Fibroblast of lung (primary cell): ENCODE data around the gene TYMS. TPM values are rescaled to one million over a fixed set of nuclear protein-coding genes. Genes with fewer than 3 reads are reported as not detected.

Experiments
- DNase-seq, 2 donors: peaks; one replicate each; pipeline versions ENCODE4 v3.0.0 to v3.0.0-alpha.2; 2010; ENCODE audit warnings: low read depth in 2 of 2
- H2AFZ ChIP-seq: 2 replicates; pipeline ENCODE4 v1.5.1; 2012; ENCODE audit warnings: low read length, control low read depth, inconsistent platforms
- H3K27ac ChIP-seq: 2 replicates; pipeline ENCODE4 v1.5.1; 2011; ENCODE audit warnings: low read length, control low read depth; ENCODE audit not compliant: insufficient read depth
- H3K27me3 ChIP-seq: 2 replicates; pipeline ENCODE4 v1.5.1; 2011; ENCODE audit warnings: mild to moderate bottlenecking, low read length; ENCODE audit not compliant: control insufficient read depth, insufficient read depth
- H3K36me3 ChIP-seq: 2 replicates; pipeline ENCODE4 v1.5.1; 2011; ENCODE audit warnings: low read length; ENCODE audit not compliant: control insufficient read depth, insufficient read depth
- H3K4me1 ChIP-seq: 2 replicates; pipeline ENCODE4 v1.5.1; 2011; ENCODE audit warnings: low read length; ENCODE audit not compliant: control insufficient read depth, insufficient read depth; ENCODE audit errors: extremely low read depth
- H3K4me2 ChIP-seq: 2 replicates; pipeline ENCODE4 v1.5.1; 2011; ENCODE audit warnings: low read length, control low read depth; ENCODE audit not compliant: insufficient read depth; ENCODE audit errors: extremely low read depth
- H3K4me3 ChIP-seq, 4 experiments: fragments of 200-600 bp in 1 of 4; sonication (generic) in 1 of 4; replicated peaks in 1 of 4; 2 replicates each; pipeline ENCODE4 v1.5.1; 2011 to 2016; ENCODE audit warnings: low read length in 4 of 4, low read depth in 3 of 4, mild to moderate bottlenecking in 3 of 4, control low read depth in 2 of 4, inconsistent platforms in 1 of 4, mixed read lengths in 1 of 4; ENCODE audit not compliant: insufficient read depth in 1 of 4; ENCODE audit errors: control extremely low read depth in 1 of 4
- H3K79me2 ChIP-seq: 2 replicates; pipeline ENCODE4 v1.5.1; 2012; ENCODE audit warnings: mild to moderate bottlenecking, low read length, inconsistent platforms; ENCODE audit not compliant: control insufficient read depth, insufficient read depth
- H3K9ac ChIP-seq: 2 replicates; pipeline ENCODE4 v1.5.1; 2011; ENCODE audit warnings: mild to moderate bottlenecking, low read length, control low read depth; ENCODE audit not compliant: insufficient read depth
- H3K9me3 ChIP-seq: 2 replicates; pipeline ENCODE4 v1.5.1; 2012; ENCODE audit warnings: low read depth, low read length; ENCODE audit not compliant: control insufficient read depth, insufficient read depth
- H4K20me1 ChIP-seq: 2 replicates; pipeline ENCODE4 v1.5.1; 2011; ENCODE audit warnings: low read length; ENCODE audit not compliant: control insufficient read depth, insufficient read depth; ENCODE audit errors: extremely low read depth
- EZH2 ChIP-seq: IDR thresholded peaks from 2 replicates; pipeline ENCODE4 v1.5.1; 2012; ENCODE audit warnings: low read length, control low read depth, mild to moderate bottlenecking; ENCODE audit errors: missing control alignments
- polyA plus RNA-seq, 2 donors: library from polyadenylated mRNA; depleted of rRNA in 1 of 2; stranded (reverse) in 1 of 2; unstranded in 1 of 2; fragments of >200 nt; gene quantifications; 2 replicates each; pipeline ENCODE4 v1.2.1, GENCODE V29; 2011 to 2012; ENCODE audit warnings: missing spikeins in 1 of 2
- total RNA-seq: library from RNA; depleted of rRNA; stranded (reverse); fragments of >200 nt; gene quantifications from 2 replicates; pipeline ENCODE4 v1.2.1, GENCODE V29; 2014
- TF ChIP-seq, protein P1 (sequence below), 2 donors: IDR thresholded peaks in 1 of 2; conservative IDR thresholded peaks in 1 of 2; 1 replicate in 1 of 2; 2 replicates in 1 of 2; pipeline ENCODE4 v1.5.1; 2011 to 2012; ENCODE audit warnings: low read length in 2 of 2, control low read depth in 1 of 2, inconsistent platforms in 1 of 2, low read depth in 1 of 2, mild to moderate bottlenecking in 1 of 2

The TYMS gene
- total and polyA plus RNA-seq, 2 donors (not counting 1 experiment from before 2014, with no cell fraction given), result 16.8 to 45.4 TPM

DNA sequence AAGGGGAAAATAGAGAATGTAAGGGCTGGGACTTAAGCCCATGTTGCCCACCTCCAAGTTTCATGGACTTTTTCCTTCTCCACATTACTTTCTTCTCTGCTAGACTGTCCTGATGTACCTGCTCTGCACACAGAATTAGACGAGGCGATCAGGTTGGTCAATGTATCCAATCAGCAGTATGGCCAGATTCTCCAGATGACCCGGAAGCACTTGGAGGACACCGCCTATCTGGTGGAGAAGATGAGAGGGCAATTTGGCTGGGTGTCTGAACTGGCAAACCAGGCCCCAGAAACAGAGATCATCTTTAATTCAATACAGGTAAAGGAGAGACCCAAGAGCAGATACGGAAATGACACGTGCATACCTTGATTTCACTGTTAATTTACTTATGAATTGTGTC, 16.2 kb upstream of the TYMS start:
- Histone ChIP-seq H3K9ac (no peak overlapping the region), H3K27ac (no peak overlapping the region), H3K4me1 (no peaks in the 10 kb centered on the region), H3K27me3 (peaks cover 7% of the 10 kb centered on the region), H3K79me2 (no peaks in the 10 kb centered on the region), H4K20me1 (no peaks in the 10 kb centered on the region), H2AFZ (no peak overlapping the region), H3K4me3 (no peak overlapping the region), H3K4me2 (no peak overlapping the region), H3K9me3 (no peaks in the 10 kb centered on the region), H3K36me3 (no peaks in the 10 kb centered on the region)
- DNase-seq, result no peak
- no peak for TF ChIP-seq EZH2
- TF ChIP-seq, protein P1, sequence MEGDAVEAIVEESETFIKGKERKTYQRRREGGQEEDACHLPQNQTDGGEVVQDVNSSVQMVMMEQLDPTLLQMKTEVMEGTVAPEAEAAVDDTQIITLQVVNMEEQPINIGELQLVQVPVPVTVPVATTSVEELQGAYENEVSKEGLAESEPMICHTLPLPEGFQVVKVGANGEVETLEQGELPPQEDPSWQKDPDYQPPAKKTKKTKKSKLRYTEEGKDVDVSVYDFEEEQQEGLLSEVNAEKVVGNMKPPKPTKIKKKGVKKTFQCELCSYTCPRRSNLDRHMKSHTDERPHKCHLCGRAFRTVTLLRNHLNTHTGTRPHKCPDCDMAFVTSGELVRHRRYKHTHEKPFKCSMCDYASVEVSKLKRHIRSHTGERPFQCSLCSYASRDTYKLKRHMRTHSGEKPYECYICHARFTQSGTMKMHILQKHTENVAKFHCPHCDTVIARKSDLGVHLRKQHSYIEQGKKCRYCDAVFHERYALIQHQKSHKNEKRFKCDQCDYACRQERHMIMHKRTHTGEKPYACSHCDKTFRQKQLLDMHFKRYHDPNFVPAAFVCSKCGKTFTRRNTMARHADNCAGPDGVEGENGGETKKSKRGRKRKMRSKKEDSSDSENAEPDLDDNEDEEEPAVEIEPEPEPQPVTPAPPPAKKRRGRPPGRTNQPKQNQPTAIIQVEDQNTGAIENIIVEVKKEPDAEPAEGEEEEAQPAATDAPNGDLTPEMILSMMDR (conservative IDR thresholded peaks at IDR 0.05 in 1 of 2, IDR thresholded peaks at IDR 0.05 in 1 of 2; ENCODE audit: low read depth in 1 of 2, low read length in 2 of 2), result no peak

DNA sequence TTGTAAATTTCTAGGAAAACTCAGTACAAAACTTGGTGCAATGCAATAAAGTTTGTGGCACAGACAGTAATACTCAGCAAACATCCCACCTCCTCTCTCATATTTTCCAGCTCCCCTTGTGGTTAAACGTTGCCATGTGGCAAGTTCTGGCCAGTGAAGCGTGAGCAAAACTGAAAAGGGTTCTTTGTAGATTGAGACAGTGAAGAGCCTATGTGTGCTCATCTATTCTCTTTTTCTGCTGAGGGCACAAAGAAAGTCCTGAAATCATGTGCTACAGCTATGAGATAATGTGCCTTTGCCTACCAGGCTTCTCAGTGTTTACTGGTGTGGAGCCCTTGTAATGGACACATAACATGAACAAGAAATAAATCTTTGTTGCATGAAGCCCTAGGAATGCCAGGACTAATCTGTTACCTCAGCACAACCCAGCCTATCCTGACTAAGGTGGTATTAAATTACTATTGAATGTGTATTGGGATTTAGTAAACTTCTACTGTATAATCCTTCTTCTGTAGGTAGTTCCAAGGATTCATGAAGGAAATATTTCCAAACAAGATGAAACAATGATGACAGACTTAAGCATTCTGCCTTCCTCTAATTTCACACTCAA, 13.0 kb upstream of the TYMS start:
- Histone ChIP-seq H3K27me3 (peaks cover 7% of the 10 kb centered on the region), H3K36me3 (no peaks in the 10 kb centered on the region), H3K4me2 (no peak overlapping the region), H3K9ac (no peak overlapping the region), H3K4me3 (no peak overlapping the region), H3K9me3 (no peaks in the 10 kb centered on the region), H3K27ac (no peak overlapping the region), H2AFZ (no peak overlapping the region), H4K20me1 (no peaks in the 10 kb centered on the region), H3K79me2 (no peaks in the 10 kb centered on the region), H3K4me1 (no peaks in the 10 kb centered on the region)
- TF ChIP-seq, protein P1 (conservative IDR thresholded peaks at IDR 0.05 in 1 of 2, IDR thresholded peaks at IDR 0.05 in 1 of 2; ENCODE audit: low read depth in 1 of 2, low read length in 2 of 2), result no peak
- no peak for TF ChIP-seq EZH2
- peak in 1 of 2 donors; percentile 35 for DNase-seq

DNA sequence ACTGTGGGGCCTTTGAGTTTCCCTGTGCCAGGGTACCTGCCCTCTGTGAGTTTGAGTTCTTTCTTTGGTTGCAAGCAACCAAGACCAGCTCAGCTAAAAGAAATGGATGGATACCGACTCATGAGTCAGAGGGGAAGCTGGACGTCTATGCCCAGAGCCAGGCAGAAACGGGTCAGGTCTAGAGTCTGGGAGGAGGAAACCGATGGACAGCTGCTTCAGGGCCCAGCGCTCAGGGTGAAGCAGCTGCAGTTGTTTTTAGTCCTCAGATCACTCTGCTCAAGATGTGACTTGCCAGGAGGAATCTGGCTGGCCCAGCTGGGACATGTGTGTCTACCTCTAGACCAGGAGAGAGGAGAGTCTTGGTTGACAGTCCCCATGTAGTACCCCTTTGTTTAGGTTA, 10.1 kb upstream of the TYMS start:
- H3K36me3 ChIP-seq, result no peaks in the 10 kb centered on the region
- DNase-seq, result no peak
- no peak overlapping the region for H3K9ac ChIP-seq
- TF ChIP-seq, protein P1 (conservative IDR thresholded peaks at IDR 0.05 in 1 of 2, IDR thresholded peaks at IDR 0.05 in 1 of 2; ENCODE audit: low read depth in 1 of 2, low read length in 2 of 2), result no peak
- no peak for TF ChIP-seq EZH2
- H3K4me3 ChIP-seq, result no peak overlapping the region
- peaks cover 7% of the 10 kb centered on the region for H3K27me3 ChIP-seq
- no peaks in the 10 kb centered on the region for H3K79me2 ChIP-seq
- H2AFZ ChIP-seq, result no peak overlapping the region
- no peak overlapping the region for H3K27ac ChIP-seq
- no peaks in the 10 kb centered on the region for H3K4me1 ChIP-seq
- no peaks in the 10 kb centered on the region for H4K20me1 ChIP-seq
- H3K4me2 ChIP-seq, result no peak overlapping the region
- H3K9me3 ChIP-seq, result no peaks in the 10 kb centered on the region
